C4-2B (cell line): ENCODE results near the gene CIBAR2.

Source experiments
- H3K27ac ChIP-seq: fragments of 450-650 bp; 2 replicates; pipeline ENCODE4 v1.5.1; 2017
- ZFX ChIP-seq: fragments of 450-650 bp; IDR thresholded peaks from 2 replicates; pipeline ENCODE4 v1.6.1; 2017
- TF ChIP-seq, protein P1 (sequence below): fragments of 450-650 bp; conservative IDR thresholded peaks from 2 replicates; pipeline ENCODE4 v1.5.1; 2017; ENCODE audit warnings: mild to moderate bottlenecking

CIBAR2 gene

DNA sequence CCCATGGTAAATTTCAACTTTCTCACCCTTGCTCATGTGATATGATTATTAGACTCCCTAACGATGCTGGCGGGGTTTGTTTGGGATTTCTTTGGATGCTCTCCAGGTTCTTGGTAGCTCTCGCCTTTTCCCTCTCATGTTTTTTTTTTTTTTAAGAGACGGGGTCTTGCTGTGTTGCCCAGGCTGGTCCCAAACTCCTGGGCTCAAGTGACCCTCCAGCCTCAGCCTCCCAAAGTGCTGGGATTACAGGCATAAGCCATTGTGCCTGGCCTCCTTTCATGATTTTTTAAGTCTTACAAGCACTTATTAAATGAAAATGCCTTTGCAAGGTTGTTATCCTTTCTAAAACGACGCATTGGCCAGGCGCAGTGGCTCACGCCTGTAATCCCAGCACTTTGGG, 60.6 kb downstream of the CIBAR2 start:
- H3K27ac ChIP-seq: no peak overlapping the region
- no peak for TF ChIP-seq ZFX
- TF ChIP-seq, protein P1, sequence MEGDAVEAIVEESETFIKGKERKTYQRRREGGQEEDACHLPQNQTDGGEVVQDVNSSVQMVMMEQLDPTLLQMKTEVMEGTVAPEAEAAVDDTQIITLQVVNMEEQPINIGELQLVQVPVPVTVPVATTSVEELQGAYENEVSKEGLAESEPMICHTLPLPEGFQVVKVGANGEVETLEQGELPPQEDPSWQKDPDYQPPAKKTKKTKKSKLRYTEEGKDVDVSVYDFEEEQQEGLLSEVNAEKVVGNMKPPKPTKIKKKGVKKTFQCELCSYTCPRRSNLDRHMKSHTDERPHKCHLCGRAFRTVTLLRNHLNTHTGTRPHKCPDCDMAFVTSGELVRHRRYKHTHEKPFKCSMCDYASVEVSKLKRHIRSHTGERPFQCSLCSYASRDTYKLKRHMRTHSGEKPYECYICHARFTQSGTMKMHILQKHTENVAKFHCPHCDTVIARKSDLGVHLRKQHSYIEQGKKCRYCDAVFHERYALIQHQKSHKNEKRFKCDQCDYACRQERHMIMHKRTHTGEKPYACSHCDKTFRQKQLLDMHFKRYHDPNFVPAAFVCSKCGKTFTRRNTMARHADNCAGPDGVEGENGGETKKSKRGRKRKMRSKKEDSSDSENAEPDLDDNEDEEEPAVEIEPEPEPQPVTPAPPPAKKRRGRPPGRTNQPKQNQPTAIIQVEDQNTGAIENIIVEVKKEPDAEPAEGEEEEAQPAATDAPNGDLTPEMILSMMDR: no peak

- TF ChIP-seq ZFX: no peak
- TF ChIP-seq, protein P1: no peak
- no peak overlapping the region for H3K27ac ChIP-seq
Measured at GRCh38 chr16:85051067-85051581, 61.1 kb downstream of the CIBAR2 start.

DNA sequence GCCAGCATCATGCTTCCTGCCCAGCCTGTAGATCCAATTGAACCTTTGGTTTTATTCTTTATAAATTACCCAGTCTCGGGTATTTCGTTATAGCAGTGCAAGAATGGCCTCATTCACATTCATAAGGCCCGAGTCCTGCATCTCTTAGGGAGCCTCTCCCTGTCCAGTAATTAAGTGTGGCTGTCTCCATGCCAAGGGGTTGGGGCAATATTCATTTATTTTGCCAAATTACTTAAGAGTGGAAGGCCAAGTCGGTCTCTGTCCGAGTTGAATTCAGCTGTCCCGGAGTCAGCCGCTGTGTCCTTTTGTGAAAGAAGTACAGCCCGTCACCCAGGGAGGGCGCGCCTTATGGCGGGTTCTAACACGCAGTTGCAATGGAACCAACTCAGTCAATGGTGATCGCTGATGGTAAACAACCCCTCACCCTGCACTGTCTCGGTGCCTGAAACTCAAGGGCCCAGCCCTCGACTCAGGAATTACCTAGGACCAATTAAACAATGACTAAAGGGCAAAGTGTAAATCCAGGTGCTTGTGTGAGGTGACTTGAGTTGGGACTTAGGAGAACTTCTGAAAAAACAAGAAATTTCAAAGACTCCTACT, 62.5 kb downstream of the CIBAR2 start:
- TF ChIP-seq, protein P1: no peak
- no peak for TF ChIP-seq ZFX

DNA sequence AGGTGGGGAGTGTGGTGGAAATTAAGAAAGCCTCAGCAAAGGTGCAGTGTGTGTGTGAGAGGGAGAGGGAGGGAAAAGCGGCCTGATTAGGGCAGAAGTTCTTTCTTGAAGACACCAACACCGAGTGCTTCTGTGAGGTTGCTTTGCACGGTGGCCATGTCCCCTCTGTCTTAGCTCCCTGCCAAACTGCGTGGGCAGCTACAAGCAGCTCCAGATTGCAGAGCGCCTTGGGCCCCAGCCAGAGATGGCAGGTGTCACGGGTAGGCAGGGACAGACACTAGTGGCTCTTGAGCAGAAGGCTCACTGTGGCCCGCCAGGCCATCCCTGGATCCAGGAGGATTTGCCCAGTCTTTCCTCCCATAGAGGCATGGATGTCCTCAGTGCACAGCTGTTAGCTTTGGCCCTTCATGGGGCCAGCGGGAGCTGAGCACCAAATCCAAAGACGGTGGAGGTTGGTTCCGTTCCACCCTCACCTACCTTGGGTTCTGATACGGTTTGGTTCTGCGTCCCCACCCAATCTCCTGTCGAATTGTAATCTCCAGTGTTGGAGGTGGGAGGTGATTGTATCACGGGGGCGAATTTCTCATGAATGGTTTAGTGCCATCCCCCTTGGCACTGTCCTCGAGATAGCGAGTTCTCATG, 63.2 kb downstream of the CIBAR2 start:
- TF ChIP-seq, protein P1: no peak
- no peak for TF ChIP-seq ZFX
- no peak overlapping the region for H3K27ac ChIP-seq

More for the DNA sequence above, 62.5 kb downstream of the CIBAR2 start:
- H3K27ac ChIP-seq: no peak overlapping the region
